SK-N-SH treated with all-trans-retinoic acid at 6 μM for 48 hours (cell line): Measurements from ENCODE around the gene MPZL3.

Experiments used
- ATAC-seq: fragments of 200-7000 bp; cut with Tn5 transposase; 3 replicates; pipeline ENCODE4 v1.9.1; 2020; ENCODE audit warnings: mild to moderate bottlenecking, moderate library complexity
- ARNTL ChIP-seq: fragments of 450-650 bp; formaldehyde crosslinking; IDR thresholded peaks from 2 replicates; pipeline ENCODE4 v1.5.0; 2020; ENCODE audit warnings: low read depth, mild to moderate bottlenecking, moderate library complexity, borderline replicate concordance
- BACH2 ChIP-seq: fragments of 250-450 bp; sonication (Bioruptor Pico); IDR thresholded peaks from 2 replicates; pipeline ENCODE4 v1.9.0; 2021; ENCODE audit warnings: mild to moderate bottlenecking, borderline replicate concordance
- CSDC2 ChIP-seq: fragments of 250-450 bp; sonication (Bioruptor Pico); IDR thresholded peaks from 2 replicates; pipeline ENCODE4 v1.5.0; 2020; ENCODE audit warnings: mild to moderate bottlenecking, moderate library complexity
- GLIS3 ChIP-seq: fragments of 250-450 bp; sonication (Bioruptor Pico); IDR thresholded peaks from 2 replicates; pipeline ENCODE4 v1.5.0; 2020; ENCODE audit warnings: mild to moderate bottlenecking, moderate library complexity
- ISL1 ChIP-seq: fragments of 250-450 bp; sonication (Bioruptor Pico); IDR thresholded peaks from 2 replicates; pipeline ENCODE4 v2.1.2; 2022; ENCODE audit warnings: mild to moderate bottlenecking, moderate library complexity
- OSR1 ChIP-seq: fragments of 250-450 bp; sonication (Bioruptor Pico); IDR thresholded peaks from 2 replicates; pipeline ENCODE4 v1.8.0; 2022; ENCODE audit warnings: moderate library complexity, mild to moderate bottlenecking, inconsistent platforms
- PPARA ChIP-seq: fragments of 250-450 bp; sonication (Bioruptor Pico); IDR thresholded peaks from 2 replicates; pipeline ENCODE4 v1.5.0; 2020; ENCODE audit warnings: mild to moderate bottlenecking, borderline replicate concordance
- RARB ChIP-seq: fragments of 250-450 bp; sonication (Bioruptor Pico); IDR thresholded peaks from 2 replicates; pipeline ENCODE4 v1.8.0; 2021; ENCODE audit warnings: mild to moderate bottlenecking, moderate library complexity
- SNAI2 ChIP-seq: fragments of 250-450 bp; sonication (Bioruptor Pico); IDR thresholded peaks from 2 replicates; pipeline ENCODE4 v1.5.0; 2020; ENCODE audit warnings: mild to moderate bottlenecking, moderate library complexity
- TOX ChIP-seq: fragments of 250-450 bp; sonication (Bioruptor Pico); IDR thresholded peaks from 2 replicates; pipeline ENCODE4 v1.8.0; 2021; ENCODE audit warnings: mild to moderate bottlenecking, moderate library complexity, borderline replicate concordance
- ZC3H10 ChIP-seq: fragments of 250-450 bp; sonication (Bioruptor Pico); IDR thresholded peaks from 2 replicates; pipeline ENCODE4 v1.5.1; 2021; ENCODE audit warnings: mild to moderate bottlenecking, moderate library complexity
- ZFP3 ChIP-seq: fragments of 250-450 bp; sonication (Bioruptor Pico); IDR thresholded peaks from 2 replicates; pipeline ENCODE4 v1.5.0; 2020; ENCODE audit warnings: mild to moderate bottlenecking, moderate library complexity
- ZFP30 ChIP-seq: fragments of 450-650 bp; formaldehyde crosslinking; IDR thresholded peaks from 2 replicates; pipeline ENCODE4 v1.5.0; 2022; ENCODE audit warnings: mild to moderate bottlenecking, moderate library complexity
- ZNF565 ChIP-seq: fragments of 450-650 bp; formaldehyde crosslinking; conservative IDR thresholded peaks from 2 replicates; pipeline ENCODE4 v1.5.0; 2020; ENCODE audit warnings: low read depth, mild to moderate bottlenecking, moderate library complexity
- ZNF70 ChIP-seq: fragments of 450-650 bp; formaldehyde crosslinking; IDR thresholded peaks from 2 replicates; pipeline ENCODE4 v1.5.0; 2020; ENCODE audit warnings: mild to moderate bottlenecking, moderate library complexity
- ZNF8 ChIP-seq: fragments of 450-650 bp; formaldehyde crosslinking; IDR thresholded peaks from 2 replicates; pipeline ENCODE4 v1.5.0; 2020; ENCODE audit warnings: mild to moderate bottlenecking, moderate library complexity
- TF ChIP-seq, protein P1 (sequence below): fragments of 250-450 bp; sonication (Bioruptor Pico); IDR thresholded peaks from 2 replicates; pipeline ENCODE4 v1.8.0; 2020; ENCODE audit warnings: mild to moderate bottlenecking, moderate library complexity, borderline replicate concordance
- TF ChIP-seq, protein P2 (sequence below): fragments of 250-450 bp; sonication (Bioruptor Pico); IDR thresholded peaks from 2 replicates; pipeline ENCODE4 v1.5.1; 2021; ENCODE audit warnings: mild to moderate bottlenecking, moderate library complexity
- TF ChIP-seq, protein P3 (sequence below): fragments of 250-450 bp; sonication (Bioruptor Pico); IDR thresholded peaks from 2 replicates; pipeline ENCODE4 v1.5.1; 2020; ENCODE audit warnings: low read depth, mild to moderate bottlenecking, moderate library complexity
- TF ChIP-seq, protein P4 (sequence below): fragments of 250-450 bp; sonication (Bioruptor Pico); IDR thresholded peaks from 2 replicates; pipeline ENCODE4 v1.5.0; 2020; ENCODE audit warnings: mild to moderate bottlenecking, moderate library complexity
- TF ChIP-seq, protein P5 (sequence below): fragments of 250-450 bp; sonication (Bioruptor Pico); IDR thresholded peaks from 2 replicates; pipeline ENCODE4 v1.8.0; 2021; ENCODE audit warnings: low read depth, mild to moderate bottlenecking, moderate library complexity, borderline replicate concordance

The MPZL3 gene

DNA sequence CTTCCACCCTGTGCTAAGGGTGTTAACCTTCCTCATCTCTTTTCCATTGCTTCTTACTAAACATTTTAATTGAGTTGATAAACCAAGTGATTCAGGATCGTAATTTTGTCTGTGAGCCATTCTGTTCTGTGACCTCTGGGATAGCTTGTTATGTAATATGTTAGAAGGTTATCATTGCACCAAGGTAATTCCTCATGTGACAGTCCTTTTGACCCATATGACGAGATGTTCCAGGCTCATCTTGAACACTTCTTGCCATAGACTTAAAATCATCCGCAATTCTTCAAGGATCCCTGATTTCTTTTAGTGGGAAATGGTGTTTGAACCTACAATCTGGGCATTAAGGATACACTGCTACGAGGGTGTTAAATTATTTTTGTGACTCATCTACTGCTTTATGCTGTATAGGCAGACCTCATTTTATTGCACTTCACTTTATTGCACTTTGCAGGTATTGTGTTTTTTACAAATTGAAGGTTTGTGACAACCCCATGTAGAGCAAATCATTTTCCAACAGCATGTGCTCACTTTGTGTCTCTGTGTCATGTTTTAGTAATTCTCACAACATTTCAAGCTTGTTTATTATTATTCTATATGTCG, 31.0 kb upstream of the MPZL3 start (continued):
- TF ChIP-seq, protein P1, sequence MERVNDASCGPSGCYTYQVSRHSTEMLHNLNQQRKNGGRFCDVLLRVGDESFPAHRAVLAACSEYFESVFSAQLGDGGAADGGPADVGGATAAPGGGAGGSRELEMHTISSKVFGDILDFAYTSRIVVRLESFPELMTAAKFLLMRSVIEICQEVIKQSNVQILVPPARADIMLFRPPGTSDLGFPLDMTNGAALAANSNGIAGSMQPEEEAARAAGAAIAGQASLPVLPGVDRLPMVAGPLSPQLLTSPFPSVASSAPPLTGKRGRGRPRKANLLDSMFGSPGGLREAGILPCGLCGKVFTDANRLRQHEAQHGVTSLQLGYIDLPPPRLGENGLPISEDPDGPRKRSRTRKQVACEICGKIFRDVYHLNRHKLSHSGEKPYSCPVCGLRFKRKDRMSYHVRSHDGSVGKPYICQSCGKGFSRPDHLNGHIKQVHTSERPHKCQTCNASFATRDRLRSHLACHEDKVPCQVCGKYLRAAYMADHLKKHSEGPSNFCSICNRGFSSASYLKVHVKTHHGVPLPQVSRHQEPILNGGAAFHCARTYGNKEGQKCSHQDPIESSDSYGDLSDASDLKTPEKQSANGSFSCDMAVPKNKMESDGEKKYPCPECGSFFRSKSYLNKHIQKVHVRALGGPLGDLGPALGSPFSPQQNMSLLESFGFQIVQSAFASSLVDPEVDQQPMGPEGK (CRISPR knock-in tag), result no peak
- TF ChIP-seq, protein P2, sequence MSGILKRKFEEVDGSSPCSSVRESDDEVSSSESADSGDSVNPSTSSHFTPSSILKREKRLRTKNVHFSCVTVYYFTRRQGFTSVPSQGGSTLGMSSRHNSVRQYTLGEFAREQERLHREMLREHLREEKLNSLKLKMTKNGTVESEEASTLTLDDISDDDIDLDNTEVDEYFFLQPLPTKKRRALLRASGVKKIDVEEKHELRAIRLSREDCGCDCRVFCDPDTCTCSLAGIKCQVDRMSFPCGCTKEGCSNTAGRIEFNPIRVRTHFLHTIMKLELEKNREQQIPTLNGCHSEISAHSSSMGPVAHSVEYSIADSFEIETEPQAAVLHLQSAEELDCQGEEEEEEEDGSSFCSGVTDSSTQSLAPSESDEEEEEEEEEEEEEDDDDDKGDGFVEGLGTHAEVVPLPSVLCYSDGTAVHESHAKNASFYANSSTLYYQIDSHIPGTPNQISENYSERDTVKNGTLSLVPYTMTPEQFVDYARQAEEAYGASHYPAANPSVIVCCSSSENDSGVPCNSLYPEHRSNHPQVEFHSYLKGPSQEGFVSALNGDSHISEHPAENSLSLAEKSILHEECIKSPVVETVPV (CRISPR knock-in tag), result no peak
- TF ChIP-seq CSDC2 (CRISPR knock-in tag), result no peak

DNA sequence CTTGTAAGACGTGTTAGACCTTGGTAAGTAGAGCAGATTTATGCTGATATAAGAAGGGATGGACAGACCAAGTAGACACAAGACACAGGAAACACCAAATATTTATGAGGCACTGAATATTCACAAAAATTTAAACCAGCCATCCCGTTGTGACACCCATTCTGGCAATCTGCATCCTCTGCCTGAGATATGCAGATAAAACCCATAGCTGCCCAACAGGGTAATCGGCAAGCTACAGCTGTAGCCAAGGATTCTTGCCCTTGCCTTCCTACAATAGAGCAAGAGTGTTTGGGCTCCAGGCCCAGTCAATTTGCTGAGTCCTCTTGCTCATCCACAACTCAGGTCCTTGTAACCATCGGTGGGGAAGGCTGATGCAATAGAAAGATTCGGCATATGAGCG, 30.4 kb upstream of the MPZL3 start:
- no peak for ATAC-seq
- TF ChIP-seq CSDC2 (CRISPR knock-in tag), result no peak
- no peak for TF ChIP-seq SNAI2 (CRISPR knock-in tag)
- no peak for TF ChIP-seq ZNF8
- no peak for TF ChIP-seq OSR1 (CRISPR knock-in tag)
- TF ChIP-seq GLIS3 (CRISPR knock-in tag), result no peak
- no peak for TF ChIP-seq ISL1 (CRISPR knock-in tag)
- no peak for TF ChIP-seq BACH2 (CRISPR knock-in tag)

DNA sequence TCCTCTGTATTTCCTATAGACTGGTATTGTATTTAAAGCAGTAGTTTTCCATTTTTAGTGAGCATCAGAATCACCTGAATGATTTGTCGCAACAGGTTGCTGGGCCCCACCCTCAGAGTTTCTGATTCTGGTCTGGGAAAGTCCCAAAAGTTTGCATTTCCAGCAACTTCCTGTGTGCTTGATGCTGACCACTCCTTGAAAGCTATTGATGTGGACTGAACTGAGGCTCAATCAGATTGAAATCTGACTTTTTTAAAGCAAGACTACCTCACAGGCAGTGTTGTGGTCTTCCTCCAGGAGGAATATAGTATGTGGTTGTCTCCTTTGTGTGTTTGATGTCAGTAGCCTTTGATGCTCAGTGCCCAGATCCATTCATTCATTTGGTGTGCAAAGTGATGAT, 29.1 kb upstream of the MPZL3 start:
- TF ChIP-seq PPARA (CRISPR knock-in tag) (no peak), BACH2 (CRISPR knock-in tag) (no peak), ZFP30 (CRISPR knock-in tag) (no peak), ZNF565 (no peak), ARNTL (CRISPR knock-in tag) (no peak), ZNF70 (CRISPR knock-in tag) (no peak), ZNF8 (no peak), RARB (no peak), OSR1 (CRISPR knock-in tag) (no peak), TOX (CRISPR knock-in tag) (no peak), GLIS3 (CRISPR knock-in tag) (no peak), ZFP3 (CRISPR knock-in tag) (no peak), ZC3H10 (CRISPR knock-in tag) (no peak)
- TF ChIP-seq, protein P3, sequence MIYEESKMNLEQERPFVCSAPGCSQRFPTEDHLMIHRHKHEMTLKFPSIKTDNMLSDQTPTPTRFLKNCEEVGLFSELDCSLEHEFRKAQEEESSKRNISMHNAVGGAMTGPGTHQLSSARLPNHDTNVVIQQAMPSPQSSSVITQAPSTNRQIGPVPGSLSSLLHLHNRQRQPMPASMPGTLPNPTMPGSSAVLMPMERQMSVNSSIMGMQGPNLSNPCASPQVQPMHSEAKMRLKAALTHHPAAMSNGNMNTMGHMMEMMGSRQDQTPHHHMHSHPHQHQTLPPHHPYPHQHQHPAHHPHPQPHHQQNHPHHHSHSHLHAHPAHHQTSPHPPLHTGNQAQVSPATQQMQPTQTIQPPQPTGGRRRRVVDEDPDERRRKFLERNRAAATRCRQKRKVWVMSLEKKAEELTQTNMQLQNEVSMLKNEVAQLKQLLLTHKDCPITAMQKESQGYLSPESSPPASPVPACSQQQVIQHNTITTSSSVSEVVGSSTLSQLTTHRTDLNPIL (CRISPR knock-in tag), result no peak
- TF ChIP-seq, protein P4, sequence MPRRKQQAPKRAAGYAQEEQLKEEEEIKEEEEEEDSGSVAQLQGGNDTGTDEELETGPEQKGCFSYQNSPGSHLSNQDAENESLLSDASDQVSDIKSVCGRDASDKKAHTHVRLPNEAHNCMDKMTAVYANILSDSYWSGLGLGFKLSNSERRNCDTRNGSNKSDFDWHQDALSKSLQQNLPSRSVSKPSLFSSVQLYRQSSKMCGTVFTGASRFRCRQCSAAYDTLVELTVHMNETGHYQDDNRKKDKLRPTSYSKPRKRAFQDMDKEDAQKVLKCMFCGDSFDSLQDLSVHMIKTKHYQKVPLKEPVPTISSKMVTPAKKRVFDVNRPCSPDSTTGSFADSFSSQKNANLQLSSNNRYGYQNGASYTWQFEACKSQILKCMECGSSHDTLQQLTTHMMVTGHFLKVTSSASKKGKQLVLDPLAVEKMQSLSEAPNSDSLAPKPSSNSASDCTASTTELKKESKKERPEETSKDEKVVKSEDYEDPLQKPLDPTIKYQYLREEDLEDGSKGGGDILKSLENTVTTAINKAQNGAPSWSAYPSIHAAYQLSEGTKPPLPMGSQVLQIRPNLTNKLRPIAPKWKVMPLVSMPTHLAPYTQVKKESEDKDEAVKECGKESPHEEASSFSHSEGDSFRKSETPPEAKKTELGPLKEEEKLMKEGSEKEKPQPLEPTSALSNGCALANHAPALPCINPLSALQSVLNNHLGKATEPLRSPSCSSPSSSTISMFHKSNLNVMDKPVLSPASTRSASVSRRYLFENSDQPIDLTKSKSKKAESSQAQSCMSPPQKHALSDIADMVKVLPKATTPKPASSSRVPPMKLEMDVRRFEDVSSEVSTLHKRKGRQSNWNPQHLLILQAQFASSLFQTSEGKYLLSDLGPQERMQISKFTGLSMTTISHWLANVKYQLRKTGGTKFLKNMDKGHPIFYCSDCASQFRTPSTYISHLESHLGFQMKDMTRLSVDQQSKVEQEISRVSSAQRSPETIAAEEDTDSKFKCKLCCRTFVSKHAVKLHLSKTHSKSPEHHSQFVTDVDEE (CRISPR knock-in tag), result no peak
- TF ChIP-seq, protein P5, sequence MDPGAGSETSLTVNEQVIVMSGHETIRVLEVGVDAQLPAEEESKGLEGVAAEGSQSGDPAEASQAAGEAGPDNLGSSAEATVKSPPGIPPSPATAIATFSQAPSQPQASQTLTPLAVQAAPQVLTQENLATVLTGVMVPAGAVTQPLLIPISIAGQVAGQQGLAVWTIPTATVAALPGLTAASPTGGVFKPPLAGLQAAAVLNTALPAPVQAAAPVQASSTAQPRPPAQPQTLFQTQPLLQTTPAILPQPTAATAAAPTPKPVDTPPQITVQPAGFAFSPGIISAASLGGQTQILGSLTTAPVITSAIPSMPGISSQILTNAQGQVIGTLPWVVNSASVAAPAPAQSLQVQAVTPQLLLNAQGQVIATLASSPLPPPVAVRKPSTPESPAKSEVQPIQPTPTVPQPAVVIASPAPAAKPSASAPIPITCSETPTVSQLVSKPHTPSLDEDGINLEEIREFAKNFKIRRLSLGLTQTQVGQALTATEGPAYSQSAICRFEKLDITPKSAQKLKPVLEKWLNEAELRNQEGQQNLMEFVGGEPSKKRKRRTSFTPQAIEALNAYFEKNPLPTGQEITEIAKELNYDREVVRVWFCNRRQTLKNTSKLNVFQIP (CRISPR knock-in tag), result no peak
- TF ChIP-seq, protein P1 (CRISPR knock-in tag), result no peak
- TF ChIP-seq, protein P2 (CRISPR knock-in tag), result no peak

More for the DNA sequence above, 29.1 kb upstream of the MPZL3 start:
- ATAC-seq, result no peak
